NCI-H82 (cell line): ENCODE results near the gene TMEM100.

ENCODE experiments used
- DNase-seq: peaks from one replicate; lab custom pipeline; 2025; lab: John Stamatoyannopoulos, UW

The TMEM100 gene

GRCh38 chr17:55722742-55723487 is at the start of gene TMEM100:
Gene TMEM100 (minus strand): TSS chr17:55722864. CDS start chr17:55721070, 1,794 bp downstream.
- no peak for DNase-seq

- no peak for DNase-seq
These were observed 49.4 kb upstream of the TMEM100 start for GRCh38 chr17:55772086-55772485.

GRCh38 chr17:55770196-55770870 is 47.7 kb upstream of the TMEM100 start:
- peak; percentile 82 for DNase-seq

GRCh38 chr17:55769625-55770000 is 46.9 kb upstream of the TMEM100 start:
- DNase-seq = no peak

- DNase-seq = no peak
These were observed 46.4 kb upstream of the TMEM100 start for GRCh38 chr17:55768936-55769624.

GRCh38 chr17:55765472-55765871 is 42.8 kb upstream of the TMEM100 start:
- DNase-seq = no peak

- no peak for DNase-seq
These were observed 41.9 kb upstream of the TMEM100 start for GRCh38 chr17:55764610-55765009.

GRCh38 chr17:55763856-55764255 is 41.2 kb upstream of the TMEM100 start:
- DNase-seq = no peak

- DNase-seq = no peak
These were observed 39.6 kb upstream of the TMEM100 start for GRCh38 chr17:55762086-55762858.

GRCh38 chr17:55760643-55761355 is 38.1 kb upstream of the TMEM100 start:
- DNase-seq = no peak

- DNase-seq = peak; percentile 94
These were observed 35.5 kb upstream of the TMEM100 start for GRCh38 chr17:55758171-55758570.

- DNase-seq = no peak
These were observed 35.0 kb upstream of the TMEM100 start for GRCh38 chr17:55757659-55758058.

GRCh38 chr17:55756689-55757088 is 34.0 kb upstream of the TMEM100 start:
- DNase-seq = no peak

- DNase-seq = no peak
These were observed 29.1 kb upstream of the TMEM100 start for GRCh38 chr17:55751720-55752250.

- DNase-seq = peak; percentile 79
These were observed 28.3 kb upstream of the TMEM100 start, which contains the start of gene PCTP for GRCh38 chr17:55750750-55751657. Gene PCTP (plus strand): TSS chr17:55751051. CDS start chr17:55751104, 53 bp downstream.

GRCh38 chr17:55749985-55750384 is 27.3 kb upstream of the TMEM100 start:
- DNase-seq = no peak

GRCh38 chr17:55748841-55749240 is 26.2 kb upstream of the TMEM100 start:
- no peak for DNase-seq

- no peak for DNase-seq
These were observed 24.5 kb upstream of the TMEM100 start for GRCh38 chr17:55747209-55747608.

- DNase-seq = no peak
These were observed 23.8 kb upstream of the TMEM100 start for GRCh38 chr17:55746466-55746865.

GRCh38 chr17:55745258-55745657 is 22.6 kb upstream of the TMEM100 start:
- DNase-seq = no peak
